HEK293 (cell line): Measurements from ENCODE around the gene TTC39C.
"Not testable (repeated sequence)": the region's sequence is repeated elsewhere in the genome, so short reads cannot be mapped to it uniquely, and the experiment has no call there.

Source experiments
- CTCF ChIA-PET: fragments of 350-600 bp; formaldehyde crosslinking; extraction: SDS; loops from one replicate; lab custom pipeline; 2021; ENCODE audit warnings: antibody characterized with exemption; lab: Yijun Ruan, JAX
- POLR2A ChIA-PET: fragments of 300-600 bp; formaldehyde crosslinking; extraction: SDS; loops from one replicate; lab custom pipeline; 2020; ENCODE audit warnings: antibody characterized with exemption, inconsistent platforms; lab: Yijun Ruan, JAX
- H3K27ac ChIP-seq: fragments of 200-500 bp; sonication (Bioruptor generic); 2 replicates; pipeline ENCODE4 v1.5.1; 2014; ENCODE audit warnings: low read depth, low read length, control low read depth, inconsistent platforms; ENCODE audit errors: extremely low read depth
- H3K36me3 ChIP-seq, 2 experiments: fragments of 200-500 bp in 1 of 2; sonication (Bioruptor generic) in 1 of 2; 1 replicate in 1 of 2; 2 replicates in 1 of 2; pipeline ENCODE4 v1.5.1; 2014 to 2017; ENCODE audit warnings: inconsistent platforms in 2 of 2, low read length in 2 of 2; ENCODE audit not compliant: control insufficient read depth in 2 of 2, insufficient read depth in 1 of 2
- H3K4me1 ChIP-seq: fragments of 200-500 bp; sonication (Bioruptor generic); 2 replicates; pipeline ENCODE4 v1.5.1; 2014; ENCODE audit warnings: mild to moderate bottlenecking, low read length, inconsistent platforms; ENCODE audit not compliant: control insufficient read depth, insufficient read depth
- H3K4me3 ChIP-seq: 2 replicates; pipeline ENCODE4 v1.5.1; 2011; ENCODE audit warnings: low read depth, mild to moderate bottlenecking, control low read depth, low read length, moderate library complexity
- H3K9me3 ChIP-seq: fragments of 200-500 bp; sonication (Bioruptor generic); 2 replicates; pipeline ENCODE4 v1.5.1; 2014; ENCODE audit warnings: low read depth, low read length, inconsistent platforms; ENCODE audit not compliant: control insufficient read depth, insufficient read depth
- HOXA7 ChIP-seq: sonication (generic); formaldehyde crosslinking; IDR thresholded peaks from 2 replicates; pipeline ENCODE4 v1.8.1; 2022; ENCODE audit warnings: missing genetic modification reagents, borderline replicate concordance
- ZBTB8A ChIP-seq: fragments of 450-650 bp; formaldehyde crosslinking; IDR thresholded peaks from 2 replicates; pipeline ENCODE4 v1.5.1; 2016; ENCODE audit warnings: missing biosample characterization, missing genetic modification characterization
- ZFP41 ChIP-seq: fragments of 450-650 bp; formaldehyde crosslinking; IDR thresholded peaks from 2 replicates; pipeline ENCODE4 v1.5.1; 2016; ENCODE audit warnings: missing biosample characterization, missing genetic modification characterization, borderline replicate concordance
- ZFP69B ChIP-seq: fragments of 450-650 bp; formaldehyde crosslinking; IDR thresholded peaks from 2 replicates; pipeline ENCODE4 v1.5.1; 2016; ENCODE audit warnings: missing biosample characterization, missing genetic modification characterization
- ZNF146 ChIP-seq: fragments of 450-650 bp; formaldehyde crosslinking; IDR thresholded peaks from 2 replicates; pipeline ENCODE4 v1.5.1; 2016; ENCODE audit warnings: missing biosample characterization, missing genetic modification characterization
- ZNF2 ChIP-seq: fragments of 450-650 bp; formaldehyde crosslinking; IDR thresholded peaks from 2 replicates; pipeline ENCODE4 v1.5.1; 2016; ENCODE audit warnings: missing biosample characterization, missing genetic modification characterization
- ZNF211 ChIP-seq: fragments of 450-650 bp; formaldehyde crosslinking; IDR thresholded peaks from 2 replicates; pipeline ENCODE4 v1.5.1; 2016; ENCODE audit warnings: low read depth, missing biosample characterization, missing genetic modification characterization
- ZNF26 ChIP-seq: fragments of 450-650 bp; formaldehyde crosslinking; IDR thresholded peaks from 2 replicates; pipeline ENCODE4 v1.5.1; 2016; ENCODE audit warnings: missing biosample characterization, missing genetic modification characterization
- ZNF280D ChIP-seq: fragments of 450-650 bp; formaldehyde crosslinking; IDR thresholded peaks from 2 replicates; pipeline ENCODE4 v1.5.1; 2016; ENCODE audit warnings: missing biosample characterization, missing genetic modification characterization
- ZNF37A ChIP-seq: fragments of 450-650 bp; IDR thresholded peaks from 2 replicates; pipeline ENCODE4 v1.5.1; 2018; ENCODE audit warnings: missing biosample characterization, missing genetic modification characterization
- ZNF580 ChIP-seq: fragments of 450-650 bp; formaldehyde crosslinking; IDR thresholded peaks from 2 replicates; pipeline ENCODE4 v1.5.1; 2016; ENCODE audit warnings: missing biosample characterization, missing genetic modification characterization
- ZNF596 ChIP-seq: fragments of 450-650 bp; IDR thresholded peaks from 2 replicates; pipeline ENCODE4 v1.5.0; 2018; ENCODE audit warnings: missing biosample characterization, mild to moderate bottlenecking, missing genetic modification characterization, moderate library complexity
- ZNF621 ChIP-seq: fragments of 450-650 bp; formaldehyde crosslinking; IDR thresholded peaks from 2 replicates; pipeline ENCODE4 v1.5.1; 2017; ENCODE audit warnings: missing biosample characterization, missing genetic modification characterization
- ZNF629 ChIP-seq: fragments of 450-650 bp; formaldehyde crosslinking; IDR thresholded peaks from 2 replicates; pipeline ENCODE4 v1.5.1; 2017; ENCODE audit warnings: missing biosample characterization, missing genetic modification characterization
- ZNF677 ChIP-seq: fragments of 450-650 bp; IDR thresholded peaks from 2 replicates; pipeline ENCODE4 v1.5.0; 2018; ENCODE audit warnings: missing biosample characterization, mild to moderate bottlenecking, missing genetic modification characterization, moderate library complexity
- ZNF837 ChIP-seq: fragments of 450-650 bp; formaldehyde crosslinking; IDR thresholded peaks from 2 replicates; pipeline ENCODE4 v1.5.1; 2016; ENCODE audit warnings: missing biosample characterization, missing genetic modification characterization
- ZSCAN23 ChIP-seq: fragments of 450-650 bp; formaldehyde crosslinking; IDR thresholded peaks from 2 replicates; pipeline ENCODE4 v1.5.1; 2016; ENCODE audit warnings: missing biosample characterization, missing genetic modification characterization
- ZSCAN4 ChIP-seq: fragments of 450-650 bp; formaldehyde crosslinking; IDR thresholded peaks from 2 replicates; pipeline ENCODE4 v1.5.1; 2017; ENCODE audit warnings: missing biosample characterization, missing genetic modification characterization
- ZXDB ChIP-seq: fragments of 450-650 bp; formaldehyde crosslinking; IDR thresholded peaks from 2 replicates; pipeline ENCODE4 v1.5.1; 2016; ENCODE audit warnings: missing biosample characterization, missing genetic modification characterization

TTC39C gene

GRCh38 chr18:24057804-24058203 is 43.2 kb downstream of the TTC39C start (continued):
- peak; percentile 62; the same call in 1 of the 2 replicates for TF ChIP-seq ZNF280D
- TF ChIP-seq, all 188 proteins: peak for 3

- H3K27ac ChIP-seq, H3K9me3 ChIP-seq, H3K36me3 ChIP-seq, H3K4me3 ChIP-seq, POLR2A ChIA-PET: not testable (repeated sequence)
- TF ChIP-seq ZNF146 (tag by site-specific recombination) = peak; percentile 55
- peak; percentile 52; the same call in 1 of the 2 replicates for TF ChIP-seq ZNF211 (tag by site-specific recombination)
- TF ChIP-seq ZNF580 = 0 out of 2 replicates have a peak, but pooled peaks have one; percentile 28
- CTCF ChIA-PET = interaction anchor here (0.6 kb wide), 1 partner anchor 173 kb away, joined by 5 read pairs; no protein-coding TSS in a partner anchor
- H3K4me1 ChIP-seq = peaks cover 17% of the 10 kb centered on the region
Measured at GRCh38 chr18:24059385-24059784, 44.8 kb downstream of the TTC39C start.

GRCh38 chr18:24060644-24061043 is 46.1 kb downstream of the TTC39C start:
- Histone ChIP-seq H3K36me3 (no peaks in the 10 kb centered on the region), H3K4me3 (no peak overlapping the region), H3K9me3 (no peaks in the 10 kb centered on the region), H3K4me1 (peaks cover 15% of the 10 kb centered on the region), H3K27ac (no peak overlapping the region)
- POLR2A ChIA-PET = no interaction called here
- CTCF ChIA-PET = no interaction called here
- no peak for TF ChIP-seq ZNF37A (tag by site-specific recombination)
- TF ChIP-seq ZNF677 (tag by site-specific recombination) = no peak
- TF ChIP-seq ZFP69B (tag by site-specific recombination) = no peak
- TF ChIP-seq ZXDB (tag by site-specific recombination) = no peak
- no peak for TF ChIP-seq ZSCAN4 (tag by site-specific recombination)
- TF ChIP-seq HOXA7 = no peak
- no peak for TF ChIP-seq ZNF629 (tag by site-specific recombination)
- no peak for TF ChIP-seq ZSCAN23 (tag by site-specific recombination)
- TF ChIP-seq ZNF26 (tag by site-specific recombination) = no peak
- TF ChIP-seq ZBTB8A = no peak
- no peak for TF ChIP-seq ZNF2 (tag by site-specific recombination)
- TF ChIP-seq ZNF596 (tag by site-specific recombination) = no peak
- TF ChIP-seq ZNF837 (tag by site-specific recombination) = no peak
- TF ChIP-seq ZNF621 (tag by site-specific recombination) = no peak
- TF ChIP-seq ZFP41 (tag by site-specific recombination) = no peak
